Lung (tissue), 12 donors: ENCODE results near the gene MARCHF3. TPM values are rescaled to one million over a fixed set of nuclear protein-coding genes. Genes with fewer than 3 reads are reported as not detected.

ENCODE experiments used
- ATAC-seq: fragments of 200-7000 bp; cut with Tn5 transposase; one replicate; pipeline ENCODE4 v1.9.1; 2020; ENCODE audit warnings: moderate number of reproducible peaks; ENCODE audit not compliant: insufficient read depth, low FRiP score
- DNase-seq, 3 donors: peaks; one replicate each; pipeline ENCODE4 v3.0.0-alpha.2; 2013 to 2017
- H3K27ac ChIP-seq, 2 donors: one replicate each; pipeline ENCODE4 v1.5.1; 2013; ENCODE audit warnings: mild to moderate bottlenecking in 2 of 2, moderate library complexity in 2 of 2, control low read depth in 1 of 2, inconsistent platforms in 1 of 2, low read depth in 1 of 2, low read length in 1 of 2
- H3K27me3 ChIP-seq, 3 donors: one replicate each; pipeline ENCODE4 v1.5.1; 2013; ENCODE audit warnings: low read length in 2 of 3; ENCODE audit not compliant: control insufficient read depth in 3 of 3, insufficient read depth in 3 of 3
- H3K36me3 ChIP-seq, 4 donors: one replicate each; pipeline ENCODE4 v1.5.1; 2013; ENCODE audit warnings: low read length in 4 of 4, mild to moderate bottlenecking in 1 of 4, moderate library complexity in 1 of 4; ENCODE audit not compliant: control insufficient read depth in 4 of 4, insufficient read depth in 4 of 4
- H3K4me1 ChIP-seq, 5 donors: one replicate each; pipeline ENCODE4 v1.5.1; 2013; ENCODE audit warnings: low read length in 5 of 5, mild to moderate bottlenecking in 2 of 5, moderate library complexity in 1 of 5; ENCODE audit not compliant: control insufficient read depth in 5 of 5, insufficient read depth in 5 of 5
- H3K4me3 ChIP-seq: one replicate; pipeline ENCODE4 v1.5.1; 2013; ENCODE audit warnings: mild to moderate bottlenecking, control low read depth, moderate library complexity
- H3K9ac ChIP-seq, 2 donors: one replicate each; pipeline ENCODE4 v1.5.1; 2013; ENCODE audit warnings: low read length in 2 of 2, control low read depth in 1 of 2; ENCODE audit not compliant: insufficient read depth in 1 of 2
- H3K9me3 ChIP-seq, 4 donors: one replicate each; pipeline ENCODE4 v1.5.1; 2013; ENCODE audit warnings: low read length in 3 of 4, mild to moderate bottlenecking in 1 of 4, moderate library complexity in 1 of 4; ENCODE audit not compliant: control insufficient read depth in 4 of 4, insufficient read depth in 3 of 4
- WGBS, 2 donors: extraction: QIAGEN DNeasy Blood & Tissue Kit; methylation state at CpG; one replicate each; pipeline ENCODE4 v1.1.7; 2013; 5-methylcytosine and 5-hydroxymethylcytosine counted together
- polyA plus RNA-seq, 2 donors: library from polyadenylated mRNA; stranded (reverse); fragments of 200-250 nt; gene quantifications; one replicate each; pipeline ENCODE4 v1.2.1, GENCODE V29; 2013
- total RNA-seq, 2 donors: library from RNA; depleted of rRNA in 1 of 2; stranded (reverse); fragments of >200 nt in 1 of 2; gene quantifications; one replicate each; pipeline ENCODE4 v1.2.1, GENCODE V29; 2014 to 2021
- TF ChIP-seq, protein P1 (sequence below): IDR thresholded peaks from 2 replicates; pipeline ENCODE4 v1.5.1; 2012; ENCODE audit warnings: mild to moderate bottlenecking; ENCODE audit errors: control extremely low read depth, extremely low read depth
- donor health status: control.
- donor health status: control.
- donor health status: Bipolar disorder and iron deficiency.
- donor health status: healthy.
- donor health status: DM: yes; HTN: yes; CAD: no.

The MARCHF3 gene
- total and polyA plus RNA-seq, 4 donors, result 3.7 to 17.0 (median 13.1) TPM

- H3K4me1 ChIP-seq, result peaks cover 0 to 23% (median 0%) of the 10 kb centered on the region in 5 donors
- H3K4me3 ChIP-seq, result no peak overlapping the region
- H3K27me3 ChIP-seq, result no peaks in the 10 kb centered on the region
- H3K9ac ChIP-seq, result no peak overlapping the region
- ATAC-seq (no peak), DNase-seq (no peak)
- H3K27ac ChIP-seq, result no peak overlapping the region
- TF ChIP-seq, protein P1, sequence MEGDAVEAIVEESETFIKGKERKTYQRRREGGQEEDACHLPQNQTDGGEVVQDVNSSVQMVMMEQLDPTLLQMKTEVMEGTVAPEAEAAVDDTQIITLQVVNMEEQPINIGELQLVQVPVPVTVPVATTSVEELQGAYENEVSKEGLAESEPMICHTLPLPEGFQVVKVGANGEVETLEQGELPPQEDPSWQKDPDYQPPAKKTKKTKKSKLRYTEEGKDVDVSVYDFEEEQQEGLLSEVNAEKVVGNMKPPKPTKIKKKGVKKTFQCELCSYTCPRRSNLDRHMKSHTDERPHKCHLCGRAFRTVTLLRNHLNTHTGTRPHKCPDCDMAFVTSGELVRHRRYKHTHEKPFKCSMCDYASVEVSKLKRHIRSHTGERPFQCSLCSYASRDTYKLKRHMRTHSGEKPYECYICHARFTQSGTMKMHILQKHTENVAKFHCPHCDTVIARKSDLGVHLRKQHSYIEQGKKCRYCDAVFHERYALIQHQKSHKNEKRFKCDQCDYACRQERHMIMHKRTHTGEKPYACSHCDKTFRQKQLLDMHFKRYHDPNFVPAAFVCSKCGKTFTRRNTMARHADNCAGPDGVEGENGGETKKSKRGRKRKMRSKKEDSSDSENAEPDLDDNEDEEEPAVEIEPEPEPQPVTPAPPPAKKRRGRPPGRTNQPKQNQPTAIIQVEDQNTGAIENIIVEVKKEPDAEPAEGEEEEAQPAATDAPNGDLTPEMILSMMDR, result no peak
- H3K36me3 ChIP-seq, result no peaks in the 10 kb centered on the region
- H3K9me3 ChIP-seq, result no peaks in the 10 kb centered on the region
- WGBS, 2 donors, result 75 to 86% methylated on average over 4 of the region's 4 CpGs
Observed at GRCh38 chr5:126987271-126987899, 43.0 kb downstream of the MARCHF3 start.

GRCh38 chr5:126984632-126985031 is 45.7 kb downstream of the MARCHF3 start:
- WGBS, 2 donors, result 79 to 82% methylated on average over 2 of the region's 2 CpGs
- DNase-seq, result no peak

DNA sequence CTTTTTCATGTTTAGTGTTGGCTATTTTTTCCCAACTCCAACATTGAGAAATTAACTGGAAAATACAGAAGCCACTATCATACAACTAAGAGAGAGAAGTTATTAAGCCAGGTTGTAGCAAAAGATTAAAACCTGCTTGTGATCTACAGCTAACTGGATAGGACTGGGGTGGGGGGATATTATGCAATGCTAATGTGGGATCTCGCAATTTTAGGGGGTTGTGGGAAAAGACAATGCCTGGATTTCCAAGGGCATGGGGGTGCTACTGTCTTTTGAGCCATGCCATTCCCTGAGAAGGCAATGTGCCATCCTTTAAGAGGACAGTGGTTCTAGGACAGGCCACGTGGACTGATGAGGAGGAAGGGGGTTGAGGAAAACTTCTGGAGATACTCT is 46.5 kb downstream of the MARCHF3 start:
- Histone ChIP-seq H3K4me3 (no peak overlapping the region), H3K9ac (no peak overlapping the region), H3K27ac (peak overlapping the region in 1 of 2 donors; percentile 1), H3K36me3 (no peaks in the 10 kb centered on the region), H3K4me1 (peaks cover 0 to 13% (median 0%) of the 10 kb centered on the region in 5 donors), H3K27me3 (no peaks in the 10 kb centered on the region), H3K9me3 (no peaks in the 10 kb centered on the region)
- no peak for DNase-seq
- ATAC-seq, result no peak
- 70 to 89% methylated on average over 2 of the region's 2 CpGs for WGBS, 2 donors
- TF ChIP-seq, protein P1, result no peak

More at GRCh38 chr5:126984632-126985031, 45.7 kb downstream of the MARCHF3 start:
- no peaks in the 10 kb centered on the region for H3K36me3 ChIP-seq
- no peaks in the 10 kb centered on the region for H3K9me3 ChIP-seq
- no peaks in the 10 kb centered on the region for H3K27me3 ChIP-seq
- H3K4me3 ChIP-seq, result no peak overlapping the region
- no peak overlapping the region for H3K9ac ChIP-seq
- no peak overlapping the region for H3K27ac ChIP-seq
- H3K4me1 ChIP-seq, result peaks cover 0 to 17% (median 0%) of the 10 kb centered on the region in 5 donors
- TF ChIP-seq, protein P1, result no peak
- no peak for ATAC-seq
